GM18505 (cell line): ENCODE measurements around the gene RBMS3.

Experiments used
- ATAC-seq: cut with Tn5 transposase; IDR thresholded peaks from one replicate; pipeline ENCODE4 v1.9.1; 2021; ENCODE audit not compliant: unreplicated experiment
- POLR2A ChIP-seq: IDR thresholded peaks from 4 replicates; pipeline ENCODE4 v1.6.1; 2011; ENCODE audit warnings: borderline replicate concordance; ENCODE audit not compliant: insufficient read depth, insufficient read length; ENCODE audit errors: extremely low read depth

The RBMS3 gene

DNA sequence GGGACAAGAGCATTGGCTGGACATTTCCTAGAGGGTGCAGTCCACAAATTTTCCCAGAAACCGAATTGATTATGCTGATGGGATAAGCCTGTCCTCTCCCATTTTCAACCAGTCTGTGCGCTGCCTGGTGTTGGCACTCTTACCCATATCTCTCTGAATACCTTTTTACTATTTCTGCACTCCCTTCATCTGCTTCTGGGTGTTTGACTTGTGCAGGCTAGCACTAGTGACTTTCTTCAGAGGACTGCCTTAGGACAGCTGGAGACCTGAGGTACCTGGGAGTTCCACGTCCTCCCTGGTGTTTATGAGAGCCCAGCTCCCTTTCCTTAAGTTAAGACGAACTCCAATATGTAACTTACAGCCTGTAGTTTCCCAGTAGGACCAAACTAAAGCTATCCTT is 50.2 kb downstream of the RBMS3 start:
- ATAC-seq, result no peak
- no peak for TF ChIP-seq POLR2A

DNA sequence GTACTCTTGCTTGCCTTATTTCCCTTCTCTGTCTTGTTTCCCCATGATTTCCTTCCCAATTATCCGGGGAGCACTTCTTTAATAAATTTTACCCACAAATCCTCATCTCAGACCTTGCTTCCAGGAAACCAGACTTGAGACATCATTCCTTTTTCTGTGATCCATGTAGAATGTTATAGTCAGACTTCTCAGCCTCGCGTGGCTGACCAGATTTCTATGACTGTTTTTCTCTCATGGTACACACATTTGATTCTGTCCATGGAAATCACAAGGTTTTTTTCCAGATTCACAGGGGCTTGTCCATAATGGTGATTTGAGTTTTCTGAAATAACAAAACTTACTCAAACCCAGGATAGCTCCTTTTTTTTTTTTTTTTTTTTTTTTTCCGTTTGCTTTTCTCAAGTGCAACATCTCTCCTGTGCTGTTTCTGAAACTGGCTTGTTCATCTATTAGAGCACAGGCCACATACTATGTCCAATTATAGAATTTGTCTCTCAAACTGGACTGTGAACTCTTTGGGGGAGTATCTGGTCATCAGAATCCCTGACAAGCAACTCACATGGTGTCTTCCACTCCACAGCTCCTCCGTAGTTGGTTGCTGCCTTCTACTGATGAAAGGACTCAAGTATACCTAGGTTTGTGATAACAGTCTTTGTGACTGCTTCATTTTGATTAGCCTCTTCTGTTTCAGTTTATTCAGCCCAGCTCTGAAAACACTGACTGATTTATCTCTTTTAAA is 50.8 kb downstream of the RBMS3 start:
- no peak for TF ChIP-seq POLR2A
- no peak for ATAC-seq

DNA sequence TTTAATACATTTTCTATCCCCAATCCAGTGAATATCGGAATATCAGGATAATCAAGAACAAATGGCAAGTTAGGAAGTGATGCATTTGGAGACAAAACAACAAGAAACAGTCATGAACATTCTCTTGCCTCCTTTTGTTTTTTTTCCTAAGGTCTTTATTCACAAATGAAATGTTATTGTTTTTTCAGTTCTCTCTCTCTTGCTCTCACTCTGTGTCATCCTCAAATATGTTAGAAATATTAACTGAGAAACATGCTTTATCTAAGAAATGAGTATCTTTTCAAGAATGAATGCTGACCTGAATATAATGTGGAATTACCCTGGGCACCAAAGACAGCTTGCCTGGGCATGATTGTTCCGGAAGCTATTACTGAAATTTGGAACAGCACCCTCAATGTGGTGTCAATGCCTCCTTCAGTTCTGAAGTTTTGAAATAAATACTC is 51.3 kb downstream of the RBMS3 start:
- ATAC-seq, result no peak
- no peak for TF ChIP-seq POLR2A

DNA sequence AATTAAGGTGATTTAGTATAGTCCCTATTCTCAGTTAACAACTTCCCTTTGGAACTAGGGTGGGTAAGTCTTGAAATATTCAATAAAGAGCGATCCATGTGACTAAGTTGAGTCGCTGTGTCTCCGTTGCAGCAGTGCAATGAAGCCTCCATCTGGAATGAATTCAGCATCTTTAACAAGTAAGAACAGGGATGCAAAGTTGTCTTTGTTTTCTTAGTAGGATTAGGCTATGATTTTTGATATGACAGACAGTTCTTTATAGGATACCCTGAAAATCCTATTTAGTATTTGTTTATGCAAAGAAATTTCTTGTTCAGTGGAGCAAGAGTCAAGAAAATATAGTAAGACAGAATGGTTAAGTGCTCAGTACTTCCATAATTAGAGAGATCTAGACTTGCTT is 52.7 kb downstream of the RBMS3 start:
- no peak for ATAC-seq

DNA sequence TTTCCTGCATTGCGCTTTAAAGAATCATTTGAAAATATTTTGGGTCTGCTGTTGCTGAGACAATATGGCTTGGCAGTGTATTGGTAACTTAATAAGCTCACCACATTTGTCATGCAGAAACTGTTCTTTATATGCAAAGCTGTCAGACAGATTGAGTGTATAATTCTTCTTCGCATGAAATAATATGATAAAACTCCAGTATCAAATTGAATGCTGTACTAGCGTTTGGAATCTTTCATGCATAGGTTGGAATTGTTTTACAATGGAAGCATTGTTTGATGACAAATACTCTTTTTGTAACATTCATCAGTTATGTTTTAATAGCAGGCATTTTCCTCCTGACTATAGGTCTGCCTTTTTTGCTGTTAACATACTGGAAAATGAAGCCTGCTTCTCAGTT is 53.8 kb downstream of the RBMS3 start:
- ATAC-seq, result no peak
- no peak for TF ChIP-seq POLR2A

More for the DNA sequence above, 52.7 kb downstream of the RBMS3 start:
- no peak for TF ChIP-seq POLR2A

DNA sequence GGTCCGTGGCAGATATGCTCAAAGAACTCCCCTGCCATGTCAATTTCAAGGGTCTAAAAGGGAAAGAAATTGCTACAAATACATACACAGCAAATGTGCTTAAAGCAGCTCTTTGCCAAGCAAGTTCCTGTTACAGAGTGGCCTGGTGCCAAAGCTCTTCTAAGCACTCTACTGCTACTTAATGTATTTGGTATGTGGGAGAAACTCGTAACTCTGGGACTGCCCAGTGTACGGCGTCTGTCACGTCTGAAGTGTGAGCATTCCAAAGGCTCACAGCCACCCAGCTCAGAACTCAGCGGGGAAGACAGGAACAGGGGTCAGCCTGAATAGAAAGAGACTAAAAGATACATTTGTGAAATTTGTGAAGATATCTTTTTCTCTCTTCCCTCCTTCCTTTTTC is 54.6 kb downstream of the RBMS3 start:
- ATAC-seq, result no peak
- TF ChIP-seq POLR2A, result no peak

DNA sequence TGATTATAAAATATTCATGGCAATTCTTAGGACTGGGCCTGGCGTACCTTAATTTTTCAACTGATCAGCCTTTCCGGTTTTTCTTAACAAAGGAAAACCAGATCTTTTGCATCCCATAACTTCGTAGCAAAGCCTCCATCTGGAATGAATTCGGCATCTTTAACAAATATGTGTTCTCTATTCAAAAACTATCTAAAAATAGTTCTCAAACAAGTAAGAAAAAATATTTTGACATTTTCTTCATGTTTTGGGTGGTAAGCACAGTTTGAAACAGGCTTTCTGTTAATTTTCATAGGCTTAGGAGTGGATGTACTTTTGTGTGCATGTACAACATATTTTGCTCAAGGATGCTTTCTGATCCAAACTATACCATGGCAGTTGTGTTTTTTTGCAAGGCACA is 55.1 kb downstream of the RBMS3 start:
- ATAC-seq, result no peak
- no peak for TF ChIP-seq POLR2A

DNA sequence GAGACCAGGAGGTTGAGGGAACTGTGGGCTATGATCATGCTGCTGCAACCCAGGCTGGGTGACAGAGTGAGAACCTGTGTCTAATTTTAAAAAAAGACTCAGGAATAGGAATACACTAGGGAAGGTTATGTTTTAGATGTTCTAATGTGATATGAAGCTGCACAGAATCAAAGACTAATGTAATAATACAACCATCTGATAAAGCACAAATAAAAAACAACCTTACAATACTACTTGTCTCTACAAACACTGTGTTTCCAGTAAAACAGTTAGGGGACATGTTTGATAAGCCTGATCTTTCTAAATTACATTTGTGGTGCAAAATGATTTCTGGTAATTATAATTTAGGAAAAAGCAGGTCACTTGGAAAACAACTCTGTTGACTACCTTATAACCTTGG is 56.7 kb downstream of the RBMS3 start:
- no peak for TF ChIP-seq POLR2A
- ATAC-seq, result no peak

DNA sequence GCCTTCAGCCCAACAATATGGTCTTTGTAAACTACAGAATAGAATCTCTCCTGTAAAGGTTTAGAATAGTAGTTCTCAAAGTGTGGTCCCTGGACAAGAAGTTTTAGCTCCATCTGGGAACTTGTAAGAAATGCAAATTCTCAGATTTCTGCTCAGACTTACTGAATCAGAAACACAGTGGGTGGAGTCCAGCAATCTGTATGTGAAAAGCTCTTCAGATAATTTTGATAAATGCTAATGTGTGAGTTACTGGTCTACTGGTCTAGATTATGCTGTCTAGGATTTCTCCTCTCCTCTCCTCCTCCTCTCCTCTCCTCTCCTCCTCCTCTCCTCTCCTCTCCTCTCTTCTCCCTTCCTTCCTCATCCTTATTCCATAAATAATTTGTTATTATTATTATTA is 57.5 kb downstream of the RBMS3 start:
- TF ChIP-seq POLR2A, result no peak
- ATAC-seq, result no peak

DNA sequence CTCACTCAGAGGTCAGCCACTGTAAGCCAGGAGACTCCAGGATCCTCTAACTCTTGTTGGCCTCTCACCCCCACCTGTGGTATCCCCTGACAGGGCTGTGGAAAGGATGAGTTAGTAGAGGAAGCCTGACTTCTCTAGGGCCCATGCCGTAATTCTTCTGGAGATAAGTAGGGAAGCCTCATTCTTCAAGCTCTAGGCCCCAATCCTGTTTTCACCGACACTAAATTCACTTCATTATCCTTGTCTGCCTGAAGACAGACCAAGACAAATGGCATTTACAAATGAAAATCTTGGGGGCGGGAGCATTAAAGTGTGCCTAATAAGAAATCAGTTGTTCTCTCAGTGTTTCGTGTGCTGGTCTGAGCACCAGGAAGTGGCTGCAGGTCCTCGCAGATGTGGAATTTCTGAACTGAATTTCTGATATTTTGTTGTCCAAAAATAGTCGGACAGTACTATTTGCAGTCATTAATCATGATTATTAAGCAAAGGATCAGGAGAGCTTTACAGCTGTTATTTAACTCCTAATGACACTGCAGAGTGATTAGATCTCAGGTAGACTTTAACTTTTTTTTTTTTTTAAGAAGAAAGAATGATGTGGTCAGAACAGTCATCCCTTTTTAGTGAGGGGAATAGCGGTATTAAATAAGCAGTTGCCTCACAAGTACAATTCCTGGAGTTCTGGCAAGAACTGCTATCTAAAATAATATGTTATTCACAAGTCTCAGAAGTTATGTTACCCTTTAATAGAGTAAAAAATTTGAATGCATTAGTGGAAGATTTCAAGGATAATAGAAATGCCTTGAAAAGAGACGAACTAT is 58.4 kb downstream of the RBMS3 start:
- TF ChIP-seq POLR2A, result no peak
- ATAC-seq, result no peak

DNA sequence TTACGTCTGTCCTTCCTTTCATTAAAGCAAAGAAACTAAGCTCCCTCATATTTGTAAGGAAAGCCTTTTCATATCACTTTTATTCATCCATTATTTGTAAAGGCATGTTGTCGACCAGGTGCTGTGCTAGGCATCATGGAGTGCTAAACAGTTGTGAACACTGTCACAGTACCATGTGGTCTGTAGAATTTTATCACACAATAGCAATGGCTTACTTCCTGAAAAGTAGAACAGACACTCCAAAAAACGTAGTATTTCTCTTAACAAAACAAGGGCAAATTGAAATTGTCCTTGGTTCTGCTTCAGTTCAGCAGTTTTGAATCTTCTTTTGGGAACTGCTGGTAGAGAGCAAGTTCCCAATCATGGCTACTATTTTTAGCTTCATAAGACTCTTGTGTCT is 63.3 kb downstream of the RBMS3 start:
- no peak for TF ChIP-seq POLR2A
- no peak for ATAC-seq

DNA sequence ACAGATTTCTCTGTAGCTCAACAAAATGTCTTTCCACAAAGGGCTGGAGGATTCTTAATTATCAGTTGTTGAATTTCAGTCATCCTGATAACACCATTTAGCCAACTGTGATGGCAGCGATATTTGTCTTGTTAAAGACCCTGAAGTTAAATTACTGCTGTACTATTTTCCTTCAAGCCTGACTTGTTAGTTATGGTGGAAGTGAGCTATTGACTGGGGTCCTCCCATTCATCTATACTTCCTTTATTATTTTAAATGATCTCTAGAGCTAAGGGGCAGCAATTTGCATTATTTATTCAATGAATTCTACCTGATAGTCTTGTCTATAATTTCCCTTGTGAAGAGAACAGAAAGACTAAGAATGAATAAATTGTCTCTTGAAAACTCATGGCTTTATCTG is 64.1 kb downstream of the RBMS3 start:
- TF ChIP-seq POLR2A, result no peak
- ATAC-seq, result no peak

DNA sequence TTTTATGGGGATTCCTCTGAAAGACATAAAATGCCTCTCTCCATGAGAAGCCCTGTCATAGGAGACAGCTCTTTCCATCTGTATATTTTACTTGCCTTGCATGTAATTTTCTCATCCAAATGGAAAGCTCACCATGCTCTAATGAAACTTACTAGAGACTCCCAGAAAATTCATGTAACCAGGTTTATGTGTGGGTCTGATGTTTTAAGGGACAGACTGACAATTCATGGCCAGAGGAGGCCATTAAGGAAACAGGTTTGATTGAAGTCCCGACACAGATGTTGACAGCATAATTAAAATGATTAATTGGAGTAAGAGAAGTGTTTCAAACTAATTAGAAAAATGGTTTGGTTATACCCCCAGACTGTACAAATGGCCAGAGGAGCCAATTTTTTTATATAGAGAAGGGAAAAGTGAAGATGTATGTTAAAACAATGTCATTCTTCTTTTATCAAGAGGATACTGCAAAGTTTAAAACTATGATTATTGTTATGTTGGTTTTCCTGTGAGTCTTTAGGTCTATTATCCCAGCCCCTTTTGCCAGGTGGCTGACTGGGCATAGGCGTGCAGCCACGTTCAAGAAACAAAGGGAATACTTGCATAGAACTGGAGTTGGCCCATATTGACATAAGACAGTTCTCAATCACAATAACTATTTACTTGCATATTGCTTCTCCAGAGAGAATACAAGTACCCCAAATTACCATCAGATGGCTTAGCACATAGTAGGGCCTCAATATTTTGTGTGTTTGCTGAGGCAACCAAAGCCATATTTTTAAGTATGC is 64.8 kb downstream of the RBMS3 start:
- no peak for TF ChIP-seq POLR2A
- ATAC-seq, result no peak

DNA sequence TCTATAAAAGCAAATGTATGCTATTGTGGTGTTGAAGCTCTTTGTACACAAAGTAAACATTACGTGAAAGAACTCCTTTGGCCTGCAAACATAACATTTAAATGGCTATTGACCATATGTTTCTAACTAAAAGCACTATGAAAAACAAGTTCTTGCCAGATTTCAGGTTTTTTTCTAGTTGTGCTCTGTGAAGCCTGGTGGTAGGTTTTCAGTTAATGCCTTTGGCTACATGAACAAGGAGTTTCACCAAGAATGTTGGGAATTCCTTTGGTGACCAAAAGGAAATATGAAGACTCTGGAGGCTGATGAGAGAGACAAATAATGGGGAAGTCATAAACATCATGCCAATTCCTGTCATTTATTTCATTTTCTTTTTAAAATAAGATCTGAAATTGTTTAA is 66.0 kb downstream of the RBMS3 start:
- ATAC-seq, result no peak

DNA sequence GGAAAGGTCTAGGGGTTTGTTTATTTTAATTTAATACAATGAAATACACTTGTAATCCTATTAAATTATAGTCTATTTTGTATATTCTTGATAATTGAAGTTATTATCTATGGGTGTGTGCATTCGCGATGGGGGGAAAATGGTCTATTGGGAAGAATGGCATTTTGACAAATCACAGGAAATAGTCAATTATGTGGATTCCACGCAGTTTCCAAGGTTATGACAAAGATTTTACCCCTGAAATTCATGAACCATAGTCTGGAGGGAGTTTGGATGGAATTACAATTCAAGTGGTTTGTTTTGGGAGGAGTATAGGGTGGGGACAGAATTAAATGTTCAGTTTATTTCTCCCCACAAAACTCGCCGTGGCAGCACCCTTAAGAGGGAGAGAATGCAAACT is 66.5 kb downstream of the RBMS3 start:
- no peak for TF ChIP-seq POLR2A
- ATAC-seq, result no peak

More for the DNA sequence above, 66.0 kb downstream of the RBMS3 start:
- TF ChIP-seq POLR2A, result no peak
